Esophagus muscularis mucosa (tissue), 4 donors: ENCODE measurements around the gene COLEC12. TPM values are rescaled to one million over a fixed set of nuclear protein-coding genes. Genes with fewer than 3 reads are reported as not detected.

Experiments
- DNase-seq: peaks from one replicate; pipeline ENCODE4 v3.0.0-alpha.2; 2017; ENCODE audit errors: extremely low spot score
- H3K27ac ChIP-seq, 4 donors: fragments of 200-600 bp; sonication (generic); replicated peaks in 1 of 4; 1 replicate in 3 of 4; 2 replicates in 1 of 4; pipeline ENCODE4 v1.5.1; 2016 to 2019; ENCODE audit warnings: mild to moderate bottlenecking in 1 of 4
- H3K27me3 ChIP-seq, 4 donors: fragments of 200-600 bp; sonication (generic); one replicate each; pipeline versions ENCODE4 v1.5.1 to v1.6.0; 2016 to 2019
- H3K36me3 ChIP-seq, 4 donors: fragments of 200-600 bp; sonication (generic); one replicate each; pipeline ENCODE4 v1.5.1; 2016 to 2019
- H3K4me1 ChIP-seq, 4 donors: fragments of 200-600 bp; sonication (generic); one replicate each; pipeline ENCODE4 v1.5.1; 2016 to 2019
- H3K4me3 ChIP-seq, 4 donors: fragments of 200-600 bp; sonication (generic); 1 replicate in 2 of 4; 2 replicates in 2 of 4; pipeline ENCODE4 v1.5.1; 2016 to 2019; ENCODE audit warnings: mild to moderate bottlenecking in 4 of 4, moderate library complexity in 1 of 4
- H3K9me3 ChIP-seq, 4 donors: fragments of 200-600 bp; sonication (generic); 1 replicate in 3 of 4; 2 replicates in 1 of 4; pipeline ENCODE4 v1.5.1; 2016 to 2019
- EP300 ChIP-seq: sonication (generic); formaldehyde crosslinking; IDR thresholded peaks from one replicate; pipeline ENCODE4 v1.6.1; 2017; ENCODE audit warnings: antibody characterized with exemption
- POLR2A ChIP-seq: fragments of 450-650 bp; IDR thresholded peaks from one replicate; pipeline ENCODE4 v1.6.1; 2017; ENCODE audit warnings: antibody characterized with exemption, moderate library complexity, mild to moderate bottlenecking, low read depth
- POLR2AphosphoS5 ChIP-seq, 2 donors: sonication (generic); formaldehyde crosslinking; IDR thresholded peaks; one replicate each; pipeline ENCODE4 v1.6.1; 2017; ENCODE audit warnings: antibody characterized with exemption in 2 of 2
- whole genome bisulfite sequencing: methylation state at CpG from one replicate; pipeline ENCODE4 v1.1.5; 2018; 5-methylcytosine and 5-hydroxymethylcytosine counted together
- intact Hi-C: fragments of 100-400 bp; cut with DNase I; formaldehyde crosslinking; loops from one replicate; pipeline ENCODE4 v1.15.1; 2023
- total RNA-seq, 4 donors: library from RNA; depleted of rRNA; stranded (reverse); fragments of >200 nt; gene quantifications; one replicate each; pipeline versions ENCODE4 v1.1.0 to v1.2.1, GENCODE V29; 2016
- TF ChIP-seq, protein P1 (sequence below), 3 experiments: fragments of 200-600 bp in 2 of 3; fragments of 450-650 bp in 1 of 3; sonication (generic) in 2 of 3; IDR thresholded peaks; one replicate each; pipeline ENCODE4 v1.5.1; 2017 to 2019; ENCODE audit warnings: antibody characterized with exemption in 3 of 3, mild to moderate bottlenecking in 2 of 3, moderate library complexity in 1 of 3

COLEC12 gene
- total RNA-seq, 4 donors from 2014 or later = 17.9 to 36.4 (median 23.5) TPM

DNA sequence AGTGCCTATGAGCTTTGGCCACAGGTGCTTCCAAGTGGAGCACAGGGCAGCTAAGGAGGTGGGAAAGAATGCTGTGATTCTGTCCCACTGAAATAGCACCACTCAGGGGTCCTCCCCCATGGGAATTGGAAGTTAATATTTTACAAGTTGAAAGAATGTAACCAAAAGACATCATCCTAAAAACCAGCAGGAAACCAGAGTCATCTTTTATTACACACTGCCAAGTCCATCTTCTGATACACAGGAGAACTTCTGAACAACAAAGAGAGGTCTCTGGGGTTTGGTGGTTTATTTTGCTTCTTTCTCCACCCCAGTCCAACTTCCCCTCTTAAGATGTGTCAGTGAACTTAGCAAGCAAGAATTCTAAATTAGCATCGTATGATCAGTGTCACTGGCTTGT, 47.7 kb downstream of the COLEC12 start:
- 60% methylated on average over 1 of the region's 1 CpG for WGBS
- no peaks in the 10 kb centered on the region for H3K27me3 ChIP-seq
- peaks cover 0 to 4% (median 0%) of the 10 kb centered on the region in 4 donors for H3K36me3 ChIP-seq
- H3K4me1 ChIP-seq = peaks cover 12 to 44% (median 39%) of the 10 kb centered on the region in 4 donors
- peaks cover 0 to 18% (median 9%) of the 10 kb centered on the region in 4 donors for H3K9me3 ChIP-seq
- H3K27ac ChIP-seq = no peak overlapping the region
- no peak for DNase-seq
- TF ChIP-seq POLR2A (no peak), EP300 (no peak), POLR2AphosphoS5 (IDR thresholded peaks at IDR 0.05) (no peak)
- TF ChIP-seq, protein P1, sequence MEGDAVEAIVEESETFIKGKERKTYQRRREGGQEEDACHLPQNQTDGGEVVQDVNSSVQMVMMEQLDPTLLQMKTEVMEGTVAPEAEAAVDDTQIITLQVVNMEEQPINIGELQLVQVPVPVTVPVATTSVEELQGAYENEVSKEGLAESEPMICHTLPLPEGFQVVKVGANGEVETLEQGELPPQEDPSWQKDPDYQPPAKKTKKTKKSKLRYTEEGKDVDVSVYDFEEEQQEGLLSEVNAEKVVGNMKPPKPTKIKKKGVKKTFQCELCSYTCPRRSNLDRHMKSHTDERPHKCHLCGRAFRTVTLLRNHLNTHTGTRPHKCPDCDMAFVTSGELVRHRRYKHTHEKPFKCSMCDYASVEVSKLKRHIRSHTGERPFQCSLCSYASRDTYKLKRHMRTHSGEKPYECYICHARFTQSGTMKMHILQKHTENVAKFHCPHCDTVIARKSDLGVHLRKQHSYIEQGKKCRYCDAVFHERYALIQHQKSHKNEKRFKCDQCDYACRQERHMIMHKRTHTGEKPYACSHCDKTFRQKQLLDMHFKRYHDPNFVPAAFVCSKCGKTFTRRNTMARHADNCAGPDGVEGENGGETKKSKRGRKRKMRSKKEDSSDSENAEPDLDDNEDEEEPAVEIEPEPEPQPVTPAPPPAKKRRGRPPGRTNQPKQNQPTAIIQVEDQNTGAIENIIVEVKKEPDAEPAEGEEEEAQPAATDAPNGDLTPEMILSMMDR (IDR thresholded peaks at IDR 0.05) = no peak
- intact Hi-C loops = no loop called here
- no peak overlapping the region for H3K4me3 ChIP-seq

- no peaks in the 10 kb centered on the region for H3K27me3 ChIP-seq
- WGBS = 55% methylated on average over 8 of the region's 8 CpGs
- H3K36me3 ChIP-seq = peaks cover 0 to 4% (median 0%) of the 10 kb centered on the region in 4 donors
- DNase-seq = no peak
- intact Hi-C loops = no loop called here
- peaks cover 3 to 35% (median 25%) of the 10 kb centered on the region in 4 donors for H3K4me1 ChIP-seq
- H3K9me3 ChIP-seq = peaks cover 0 to 18% (median 9%) of the 10 kb centered on the region in 4 donors
- H3K27ac ChIP-seq = peak overlapping the region; percentile 53 to 63 (median 58)
- TF ChIP-seq POLR2AphosphoS5 (IDR thresholded peaks at IDR 0.05) (peak in 1 of 2 donors; percentile 19), POLR2A (no peak)
- H3K4me3 ChIP-seq = peak overlapping the region in 2 of 4 donors; percentile 5 to 12
Observed at GRCh38 chr18:449374-449773, 51.1 kb downstream of the COLEC12 start.

- TF ChIP-seq EP300 (no peak), POLR2A (no peak), POLR2AphosphoS5 (IDR thresholded peaks at IDR 0.05) (no peak)
- TF ChIP-seq, protein P1 (IDR thresholded peaks at IDR 0.05) = no peak
- WGBS = 49% methylated on average over 5 of the region's 5 CpGs
- Histone ChIP-seq H3K36me3 (peaks cover 0 to 4% (median 0%) of the 10 kb centered on the region in 4 donors), H3K4me3 (no peak overlapping the region), H3K27ac (no peak overlapping the region), H3K4me1 (peaks cover 3 to 35% (median 25%) of the 10 kb centered on the region in 4 donors), H3K9me3 (peaks cover 0 to 18% (median 9%) of the 10 kb centered on the region in 4 donors), H3K27me3 (no peaks in the 10 kb centered on the region)
- DNase-seq = no peak
- intact Hi-C loops = no loop called here
Observed at GRCh38 chr18:448116-448790, 52.2 kb downstream of the COLEC12 start.

- H3K27ac ChIP-seq = no peak overlapping the region
- peaks cover 3 to 35% (median 25%) of the 10 kb centered on the region in 4 donors for H3K4me1 ChIP-seq
- WGBS = 53% methylated on average over 5 of the region's 5 CpGs
- peaks cover 0 to 4% (median 0%) of the 10 kb centered on the region in 4 donors for H3K36me3 ChIP-seq
- TF ChIP-seq EP300 (no peak), POLR2A (no peak)
- H3K4me3 ChIP-seq = no peak overlapping the region
- DNase-seq = no peak
- intact Hi-C loops = no loop called here
- H3K9me3 ChIP-seq = peaks cover 0 to 15% (median 9%) of the 10 kb centered on the region in 4 donors
- H3K27me3 ChIP-seq = no peaks in the 10 kb centered on the region
Observed at GRCh38 chr18:446941-447560, 53.5 kb downstream of the COLEC12 start.

DNA sequence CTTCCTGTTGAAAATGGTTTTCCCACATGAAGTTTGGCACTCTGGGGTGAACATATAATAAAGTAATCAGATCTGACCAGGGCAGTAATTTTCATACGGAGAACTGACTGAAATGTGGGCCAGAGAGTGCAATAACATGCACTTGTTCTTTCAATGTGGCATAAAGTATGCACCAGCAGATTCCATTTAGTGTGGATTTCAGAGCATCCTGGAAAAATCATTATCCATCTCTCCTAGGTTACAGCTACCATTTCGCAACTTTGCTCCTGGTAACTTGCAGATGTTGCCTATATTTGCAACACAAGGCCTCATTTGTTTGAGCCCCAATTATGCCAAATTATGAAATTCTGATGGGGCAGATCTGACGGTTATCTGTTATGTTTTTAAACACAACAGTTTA, 55.4 kb downstream of the COLEC12 start:
- no peaks in the 10 kb centered on the region for H3K27me3 ChIP-seq
- H3K27ac ChIP-seq = no peak overlapping the region
- intact Hi-C loops = no loop called here
- 64% methylated on average over 3 of the region's 3 CpGs for WGBS
- H3K9me3 ChIP-seq = no peaks in the 10 kb centered on the region
- H3K4me1 ChIP-seq = peaks cover 3 to 35% (median 25%) of the 10 kb centered on the region in 4 donors
- TF ChIP-seq POLR2A = no peak
- TF ChIP-seq EP300 = no peak
- no peak for TF ChIP-seq POLR2AphosphoS5 (IDR thresholded peaks at IDR 0.05)
- TF ChIP-seq, protein P1 (IDR thresholded peaks at IDR 0.05) = no peak
- no peak overlapping the region for H3K4me3 ChIP-seq
- H3K36me3 ChIP-seq = no peaks in the 10 kb centered on the region
- DNase-seq = no peak
